Activated T-helper 1 cell treated with anti-CD3 and anti-CD28 coated beads, Interleukin-12 subunit alpha, Interleukin-12 subunit beta, Interleukin-2, Interleukin-4 antibody, amounts not matched to agents 30 ng/mL and 10 ng/mL and 1 ng/mL, durations not matched to agents 14 hours and 24 hours and 36 hours (primary cell): ENCODE measurements around the gene DGKI. TPM values are rescaled to one million over a fixed set of nuclear protein-coding genes. Genes with fewer than 3 reads are reported as not detected.
A peak's percentile ranks its signal among the peaks of the same experiment; 100 is the strongest.

Experiments used
- DNase-seq: peaks from one replicate; pipeline ENCODE4 v3.0.0; 2021; ENCODE audit warnings: low spot score
- H3K27ac Mint-ChIP-seq: one replicate; pipeline ENCODE4 v1.8.0; 2021; ENCODE audit warnings: mild to moderate bottlenecking, mixed read lengths
- H3K27me3 Mint-ChIP-seq: one replicate; pipeline ENCODE4 v1.8.0; 2022; ENCODE audit warnings: mild to moderate bottlenecking, moderate library complexity, mixed read lengths; ENCODE audit not compliant: insufficient read depth
- H3K36me3 Mint-ChIP-seq: one replicate; pipeline ENCODE4 v1.8.0; 2021; ENCODE audit warnings: low read depth, mixed read lengths
- H3K4me1 Mint-ChIP-seq: one replicate; pipeline ENCODE4 v1.8.0; 2021; ENCODE audit warnings: low read depth, mixed read lengths
- H3K4me3 Mint-ChIP-seq: one replicate; pipeline ENCODE4 v1.8.0; 2021; ENCODE audit warnings: mild to moderate bottlenecking, moderate library complexity, mixed read lengths
- H3K9me3 Mint-ChIP-seq: one replicate; pipeline ENCODE4 v1.8.0; 2021; ENCODE audit warnings: mixed read lengths
- intact Hi-C: fragments of 100-400 bp; cut with micrococcal nuclease; formaldehyde crosslinking; loops from one replicate; pipeline ENCODE4 v1.15.1; 2024
- total RNA-seq: library from RNA; stranded (reverse); gene quantifications from 2 replicates; pipeline ENCODE4 v1.2.3, GENCODE V29; 2022

Gene DGKI
- total RNA-seq, 1 donor from 2014 or later: 27.3 TPM

- no peak for DNase-seq
- H3K4me3 Mint-ChIP-seq: no peak overlapping the region
- no peaks in the 10 kb centered on the region for H3K27me3 Mint-ChIP-seq
- H3K4me1 Mint-ChIP-seq: no peaks in the 10 kb centered on the region
- H3K36me3 Mint-ChIP-seq: no peaks in the 10 kb centered on the region
- intact Hi-C loops: no loop called here
- H3K27ac Mint-ChIP-seq: no peak overlapping the region
- H3K9me3 Mint-ChIP-seq: peaks cover 8% of the 10 kb centered on the region
Observed at GRCh38 chr7:137789215-137789882, 57.4 kb downstream of the DGKI start.

DNA sequence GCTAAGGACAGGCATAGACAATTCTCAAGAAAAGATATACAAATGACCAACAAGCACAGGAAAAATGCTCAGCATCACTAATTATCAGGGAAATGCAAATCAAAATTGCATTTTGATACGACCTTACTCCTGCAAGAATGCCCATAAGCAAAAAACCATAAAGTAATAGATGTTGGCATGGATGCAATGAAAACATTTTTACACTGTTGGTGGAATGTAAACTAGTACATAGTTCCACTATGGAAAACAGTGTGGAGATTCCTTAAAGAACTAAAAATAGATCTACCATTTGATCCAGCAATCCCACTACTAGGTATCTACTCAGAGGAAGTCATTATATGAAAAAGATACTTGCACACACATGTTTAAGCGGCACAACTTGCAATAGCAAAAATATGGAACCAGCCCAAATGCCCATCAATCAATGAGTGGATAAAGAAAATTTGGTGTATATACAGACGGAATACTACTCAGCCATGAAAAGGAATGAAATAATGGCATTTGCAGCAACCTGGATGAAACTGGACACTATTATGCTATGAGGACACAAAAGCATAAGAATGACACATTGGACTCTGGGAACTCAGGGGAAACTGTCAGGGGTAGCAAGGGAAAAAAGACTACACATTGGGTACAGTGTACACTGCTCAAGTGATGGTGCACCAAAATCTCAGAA, 59.3 kb downstream of the DGKI start:
- intact Hi-C loops: no loop called here
- Mint-ChIP-seq H3K36me3 (no peaks in the 10 kb centered on the region), H3K4me1 (no peaks in the 10 kb centered on the region), H3K27ac (no peak overlapping the region), H3K27me3 (no peaks in the 10 kb centered on the region), H3K9me3 (peaks cover 8% of the 10 kb centered on the region), H3K4me3 (no peak overlapping the region)
- no peak for DNase-seq

- Mint-ChIP-seq H3K27me3 (peaks cover 7% of the 10 kb centered on the region), H3K4me3 (no peak overlapping the region), H3K4me1 (no peaks in the 10 kb centered on the region), H3K36me3 (no peaks in the 10 kb centered on the region), H3K9me3 (no peaks in the 10 kb centered on the region), H3K27ac (no peak overlapping the region)
- DNase-seq: no peak
- intact Hi-C loops: no loop called here
Observed at GRCh38 chr7:137778511-137778910, 68.3 kb downstream of the DGKI start.

GRCh38 chr7:137774793-137775201, 72.0 kb downstream of the DGKI start:
- Mint-ChIP-seq H3K9me3 (no peaks in the 10 kb centered on the region), H3K27me3 (peaks cover 1% of the 10 kb centered on the region), H3K4me1 (peaks cover 11% of the 10 kb centered on the region), H3K4me3 (peak overlapping the region; percentile 84), H3K27ac (peak overlapping the region; percentile 88), H3K36me3 (peaks cover 2% of the 10 kb centered on the region)
- DNase-seq: no peak
- intact Hi-C loops: loop anchor here (2.0 to 5.0 kb wide), 4 partner anchors 102 to 228 kb away; partner anchors contain the start of gene CREB3L2

DNA sequence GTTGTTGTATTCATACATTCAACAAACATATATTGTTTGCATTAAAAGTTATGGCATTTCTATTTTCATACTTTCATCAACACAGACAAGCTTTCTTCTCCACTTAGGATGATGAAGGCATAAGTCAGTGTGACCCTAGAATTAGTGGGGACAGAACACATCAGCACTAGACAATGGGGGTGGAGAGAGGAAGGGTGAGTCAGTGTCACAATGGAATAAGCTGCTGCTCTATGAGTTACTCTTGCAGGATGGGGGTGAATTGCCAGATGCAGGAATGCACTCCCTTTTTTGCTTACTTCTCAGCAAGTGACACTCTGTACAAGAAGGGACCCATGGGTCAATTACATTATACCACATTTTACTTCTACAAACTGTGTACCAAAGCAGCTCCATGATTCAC, 74.0 kb downstream of the DGKI start:
- no peaks in the 10 kb centered on the region for H3K9me3 Mint-ChIP-seq
- peaks cover 2% of the 10 kb centered on the region for H3K36me3 Mint-ChIP-seq
- H3K27me3 Mint-ChIP-seq: no peaks in the 10 kb centered on the region
- H3K27ac Mint-ChIP-seq: peak overlapping the region; percentile 42
- intact Hi-C loops: loop anchor here (5.0 kb wide), 3 partner anchors 100 to 230 kb away; partner anchors contain the start of gene CREB3L2
- no peak for DNase-seq
- H3K4me1 Mint-ChIP-seq: peaks cover 11% of the 10 kb centered on the region
- H3K4me3 Mint-ChIP-seq: peak overlapping the region; percentile 72

- peaks cover 11% of the 10 kb centered on the region for H3K4me1 Mint-ChIP-seq
- H3K4me3 Mint-ChIP-seq: peak overlapping the region; percentile 72
- intact Hi-C loops: loop anchor here (5.0 kb wide), 3 partner anchors 100 to 230 kb away; partner anchors contain the start of gene CREB3L2
- H3K9me3 Mint-ChIP-seq: no peaks in the 10 kb centered on the region
- H3K27me3 Mint-ChIP-seq: no peaks in the 10 kb centered on the region
- H3K27ac Mint-ChIP-seq: no peak overlapping the region
- peaks cover 2% of the 10 kb centered on the region for H3K36me3 Mint-ChIP-seq
- no peak for DNase-seq
Observed at GRCh38 chr7:137772316-137772715, 74.5 kb downstream of the DGKI start.

GRCh38 chr7:137771679-137772078, 75.1 kb downstream of the DGKI start:
- Mint-ChIP-seq H3K4me3 (no peak overlapping the region), H3K9me3 (no peaks in the 10 kb centered on the region), H3K4me1 (peaks cover 11% of the 10 kb centered on the region), H3K27me3 (no peaks in the 10 kb centered on the region), H3K27ac (no peak overlapping the region), H3K36me3 (peaks cover 2% of the 10 kb centered on the region)
- intact Hi-C loops: loop anchor here (5.0 kb wide), 3 partner anchors 99 to 231 kb away; partner anchors contain the start of gene CREB3L2
- DNase-seq: no peak

DNA sequence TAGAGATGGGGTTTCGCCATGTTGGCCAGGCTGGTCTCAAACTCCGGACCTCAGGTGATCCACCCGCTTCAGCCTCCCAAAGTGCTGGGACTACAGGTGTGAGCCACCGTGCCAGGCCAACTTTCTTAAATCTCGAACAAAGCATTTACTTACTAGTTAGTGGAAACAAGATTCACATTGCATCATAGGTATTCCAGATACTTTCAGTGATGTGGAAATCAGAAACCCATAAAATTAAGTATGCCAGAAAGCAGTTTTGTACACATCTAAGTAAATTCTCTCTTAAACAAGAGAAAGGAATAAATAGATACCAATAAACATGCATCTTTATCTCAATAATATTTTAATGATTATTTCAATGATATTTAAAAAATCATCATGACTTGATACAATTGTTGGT, 75.5 kb downstream of the DGKI start:
- Mint-ChIP-seq H3K4me1 (peaks cover 11% of the 10 kb centered on the region), H3K27ac (no peak overlapping the region), H3K4me3 (no peak overlapping the region), H3K9me3 (no peaks in the 10 kb centered on the region), H3K36me3 (peaks cover 2% of the 10 kb centered on the region), H3K27me3 (no peaks in the 10 kb centered on the region)
- no peak for DNase-seq
- intact Hi-C loops: loop anchor here (5.0 kb wide), 3 partner anchors 99 to 231 kb away; partner anchors contain the start of gene CREB3L2

GRCh38 chr7:137768366-137768765, 78.4 kb downstream of the DGKI start:
- Mint-ChIP-seq H3K36me3 (peaks cover 2% of the 10 kb centered on the region), H3K9me3 (no peaks in the 10 kb centered on the region), H3K4me1 (peaks cover 11% of the 10 kb centered on the region), H3K4me3 (no peak overlapping the region), H3K27ac (no peak overlapping the region), H3K27me3 (no peaks in the 10 kb centered on the region)
- intact Hi-C loops: no loop called here
- DNase-seq: no peak

DNA sequence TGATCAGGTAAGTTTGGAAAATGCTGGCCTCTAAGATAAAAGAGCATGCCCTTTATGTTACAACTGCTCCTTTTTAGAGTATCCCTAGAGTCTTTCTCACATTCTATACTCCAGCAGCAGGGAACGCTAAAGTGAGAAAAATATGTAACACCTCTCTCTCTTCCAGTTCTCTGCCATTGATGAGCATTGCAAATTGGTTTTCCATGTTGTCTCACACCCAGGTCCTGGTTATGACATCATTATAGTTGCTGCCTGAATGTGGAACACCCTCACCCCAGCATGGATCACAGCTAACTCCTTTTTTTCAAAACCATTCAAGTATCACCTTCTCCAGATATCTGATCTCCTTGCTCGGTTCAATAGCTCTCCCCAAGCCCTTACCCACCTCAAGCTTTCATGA, 84.4 kb downstream of the DGKI start:
- intact Hi-C loops: no loop called here
- H3K9me3 Mint-ChIP-seq: no peaks in the 10 kb centered on the region
- H3K4me1 Mint-ChIP-seq: no peaks in the 10 kb centered on the region
- no peak overlapping the region for H3K27ac Mint-ChIP-seq
- no peaks in the 10 kb centered on the region for H3K36me3 Mint-ChIP-seq
- H3K4me3 Mint-ChIP-seq: no peak overlapping the region
- no peak for DNase-seq
- H3K27me3 Mint-ChIP-seq: no peaks in the 10 kb centered on the region

- Mint-ChIP-seq H3K27ac (no peak overlapping the region), H3K36me3 (no peaks in the 10 kb centered on the region), H3K4me1 (no peaks in the 10 kb centered on the region), H3K4me3 (no peak overlapping the region), H3K27me3 (no peaks in the 10 kb centered on the region), H3K9me3 (no peaks in the 10 kb centered on the region)
- intact Hi-C loops: no loop called here
- no peak for DNase-seq
Observed at GRCh38 chr7:137760111-137760510, 86.7 kb downstream of the DGKI start.

DNA sequence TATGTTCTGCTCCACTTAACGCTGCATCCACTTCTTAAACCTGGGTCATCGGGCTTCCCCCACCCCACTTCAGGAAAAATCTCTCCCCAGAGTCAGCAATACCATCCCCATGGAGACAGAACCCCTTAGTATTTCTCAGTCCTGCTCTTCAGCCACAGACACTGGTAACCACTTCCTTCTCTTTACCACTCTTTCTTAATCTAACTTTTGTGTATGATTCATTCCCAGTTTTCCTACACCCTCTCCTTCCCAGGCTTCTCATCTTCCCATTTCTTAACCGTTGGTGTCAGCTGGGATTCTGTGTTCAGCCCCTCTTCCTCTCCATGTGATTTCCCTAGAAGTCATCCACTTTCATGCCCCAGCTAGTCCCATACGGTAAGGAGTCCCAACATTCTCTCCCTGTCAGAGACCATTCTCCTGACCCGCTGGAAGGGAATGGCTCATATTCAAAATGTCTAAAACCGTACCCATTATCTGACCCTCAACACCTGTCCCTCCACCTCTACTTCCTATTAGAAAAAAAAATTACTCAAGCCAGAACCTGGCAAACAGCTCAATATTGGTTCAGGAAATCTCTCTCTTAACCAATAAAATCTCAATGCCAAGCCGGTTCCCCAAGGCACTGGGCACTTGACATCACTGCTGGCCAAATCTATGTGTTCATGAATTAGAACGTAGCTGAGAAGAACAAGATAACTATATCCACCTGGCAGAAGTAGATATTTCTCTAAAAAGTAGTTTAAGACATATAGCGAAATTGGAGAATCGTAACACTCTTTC, 89.4 kb downstream of the DGKI start:
- no peak for DNase-seq
- intact Hi-C loops: no loop called here
- Mint-ChIP-seq H3K9me3 (no peaks in the 10 kb centered on the region), H3K27ac (no peak overlapping the region), H3K27me3 (no peaks in the 10 kb centered on the region), H3K4me3 (no peak overlapping the region), H3K4me1 (peaks cover 6% of the 10 kb centered on the region), H3K36me3 (no peaks in the 10 kb centered on the region)
